SK-N-MC (cell line): ENCODE data around the gene PIK3CG.

Source experiments
- EZH2 ChIP-seq: fragments of 200-600 bp; sonication (generic); IDR thresholded peaks from one replicate; pipeline ENCODE4 v1.6.1; 2017; ENCODE audit warnings: antibody characterized with exemption
- POLR2AphosphoS5 ChIP-seq: IDR thresholded peaks from 2 replicates; pipeline ENCODE4 v1.6.1; 2012; ENCODE audit warnings: mild to moderate bottlenecking, low read depth, low read length, borderline replicate concordance

DNA sequence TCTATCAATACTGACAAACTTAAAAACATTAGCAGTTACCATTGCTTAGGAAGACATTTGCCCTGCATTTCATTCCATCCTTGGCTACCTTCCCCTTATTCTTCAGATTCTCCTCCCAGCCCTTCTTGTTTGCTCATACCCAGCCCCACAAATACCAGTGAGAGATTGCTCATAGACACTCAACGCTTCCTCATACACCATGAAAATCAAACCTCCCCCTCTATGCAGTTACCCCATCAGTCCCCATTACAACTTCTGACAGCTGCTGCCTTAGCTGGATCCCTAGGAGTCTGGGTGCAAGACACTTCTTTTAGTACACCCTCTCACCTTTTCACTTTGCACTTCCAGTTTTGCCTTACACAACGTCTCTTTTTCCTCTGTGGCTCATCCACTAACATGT lies 28.3 kb upstream of the PIK3CG start:
- no peak for TF ChIP-seq POLR2AphosphoS5
- TF ChIP-seq EZH2, result no peak
